GM18520 (cell line): ENCODE results near the gene CRISPLD2.

Experiments used
- ATAC-seq: cut with Tn5 transposase; IDR thresholded peaks from one replicate; pipeline ENCODE4 v1.9.1; 2021; ENCODE audit not compliant: unreplicated experiment

CRISPLD2 gene

DNA sequence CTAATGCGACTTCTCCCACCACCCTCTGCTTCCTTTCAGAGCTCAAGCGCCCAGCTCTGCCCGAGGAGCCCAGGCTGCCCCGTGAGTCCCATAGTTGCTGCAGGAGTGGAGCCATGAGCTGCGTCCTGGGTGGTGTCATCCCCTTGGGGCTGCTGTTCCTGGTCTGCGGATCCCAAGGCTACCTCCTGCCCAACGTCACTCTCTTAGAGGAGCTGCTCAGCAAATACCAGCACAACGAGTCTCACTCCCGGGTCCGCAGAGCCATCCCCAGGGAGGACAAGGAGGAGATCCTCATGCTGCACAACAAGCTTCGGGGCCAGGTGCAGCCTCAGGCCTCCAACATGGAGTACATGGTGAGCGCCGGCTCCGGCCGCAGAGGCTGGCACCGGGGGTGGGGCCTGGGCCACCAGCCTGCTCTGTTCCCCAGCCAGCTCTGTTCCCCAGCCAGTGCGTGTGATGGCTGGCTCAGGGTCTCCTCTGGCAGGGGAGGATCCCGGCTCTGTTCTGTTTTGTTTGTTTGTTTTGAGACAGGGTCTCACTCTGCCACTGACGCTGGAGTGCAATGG is 18.7 kb downstream of the CRISPLD2 start:
- no peak for ATAC-seq

GRCh38 chr16:84839054-84839453 is 19.3 kb downstream of the CRISPLD2 start:
- no peak for ATAC-seq

DNA sequence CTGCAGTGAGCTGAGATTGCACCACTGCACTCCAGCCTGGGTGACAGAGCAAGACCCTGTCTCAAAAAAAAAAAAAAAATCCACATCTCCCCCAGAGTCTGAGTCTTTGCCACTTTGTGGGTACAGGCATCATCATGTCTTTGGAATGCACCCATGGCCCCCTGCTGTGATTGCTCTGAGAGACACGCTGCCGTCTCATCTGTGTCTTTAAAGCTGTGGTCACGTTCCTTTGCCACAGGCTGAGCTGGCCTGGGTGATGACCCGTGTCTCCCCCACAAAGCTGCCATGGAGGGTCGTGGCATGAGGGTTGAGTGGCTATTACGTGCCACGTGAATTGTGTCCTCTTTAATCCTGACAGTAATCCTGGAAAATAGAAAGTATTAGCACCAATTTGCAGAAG is 20.2 kb downstream of the CRISPLD2 start:
- no peak for ATAC-seq

DNA sequence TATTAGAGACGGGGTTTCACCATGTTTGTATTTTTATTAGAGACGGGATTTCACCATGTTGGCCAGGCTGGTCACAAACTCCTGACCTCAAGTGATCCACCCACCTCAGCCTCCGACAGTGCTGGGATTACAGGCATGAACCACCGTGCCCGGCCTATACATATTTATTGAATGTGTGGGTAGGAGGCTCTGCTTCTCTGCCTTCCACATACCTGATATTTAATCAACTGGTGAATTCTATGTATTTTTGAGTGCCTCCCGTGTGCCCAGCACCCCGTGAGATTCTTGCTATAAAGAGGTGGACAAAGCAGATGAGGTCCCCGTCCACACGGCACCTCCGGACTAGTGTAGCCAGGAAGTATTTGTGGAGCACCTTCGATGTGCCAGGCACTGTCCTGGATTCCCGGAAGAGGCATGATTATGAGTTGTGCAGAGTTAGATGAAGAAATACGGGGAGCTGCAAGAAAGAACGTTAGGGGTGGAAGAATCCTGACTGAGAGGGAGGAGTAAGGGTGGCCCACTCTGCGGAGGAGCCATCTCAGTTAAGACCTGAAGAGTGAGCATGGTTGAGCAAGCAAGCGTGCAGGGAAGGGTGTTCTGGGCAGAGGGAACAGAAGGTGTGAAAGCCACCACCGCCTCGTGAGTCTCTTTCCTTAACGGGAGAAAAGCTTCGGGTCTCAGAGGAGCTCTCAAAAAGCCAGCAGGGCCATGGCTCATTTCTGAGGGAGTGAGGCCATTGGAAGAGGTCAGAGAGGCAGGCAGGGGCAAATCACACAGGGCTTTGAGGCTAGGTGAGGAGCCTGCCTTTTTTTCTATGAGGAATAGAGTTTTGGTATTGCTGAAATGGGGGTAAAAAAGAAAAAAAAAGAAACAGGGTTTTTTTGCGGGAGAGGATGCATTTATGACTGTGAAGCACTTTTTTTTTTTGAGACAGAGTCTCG is 21.2 kb downstream of the CRISPLD2 start:
- no peak for ATAC-seq

GRCh38 chr16:84841787-84842300 is 22.1 kb downstream of the CRISPLD2 start:
- ATAC-seq, result no peak

GRCh38 chr16:84842516-84843148 is 22.8 kb downstream of the CRISPLD2 start:
- no peak for ATAC-seq

- no peak for ATAC-seq
Measured at GRCh38 chr16:84843149-84844048, 23.6 kb downstream of the CRISPLD2 start.

DNA sequence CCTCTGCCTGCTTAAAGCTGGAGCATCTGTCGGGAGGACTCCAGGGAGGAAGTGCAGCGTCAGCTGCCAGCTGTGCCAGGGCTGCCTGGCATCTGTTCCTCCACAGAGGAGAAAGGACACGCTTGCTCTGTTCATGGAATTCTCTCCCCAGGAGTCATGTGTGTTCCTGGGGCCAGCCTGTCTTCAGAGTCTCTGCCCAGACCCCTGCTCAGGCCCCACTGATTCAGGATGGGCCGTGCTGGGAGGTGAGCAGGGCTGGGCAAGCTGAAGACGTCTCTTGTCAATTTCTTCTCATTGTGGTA is 24.2 kb downstream of the CRISPLD2 start:
- no peak for ATAC-seq

GRCh38 chr16:84844559-84845495 is 25.0 kb downstream of the CRISPLD2 start:
- no peak for ATAC-seq

DNA sequence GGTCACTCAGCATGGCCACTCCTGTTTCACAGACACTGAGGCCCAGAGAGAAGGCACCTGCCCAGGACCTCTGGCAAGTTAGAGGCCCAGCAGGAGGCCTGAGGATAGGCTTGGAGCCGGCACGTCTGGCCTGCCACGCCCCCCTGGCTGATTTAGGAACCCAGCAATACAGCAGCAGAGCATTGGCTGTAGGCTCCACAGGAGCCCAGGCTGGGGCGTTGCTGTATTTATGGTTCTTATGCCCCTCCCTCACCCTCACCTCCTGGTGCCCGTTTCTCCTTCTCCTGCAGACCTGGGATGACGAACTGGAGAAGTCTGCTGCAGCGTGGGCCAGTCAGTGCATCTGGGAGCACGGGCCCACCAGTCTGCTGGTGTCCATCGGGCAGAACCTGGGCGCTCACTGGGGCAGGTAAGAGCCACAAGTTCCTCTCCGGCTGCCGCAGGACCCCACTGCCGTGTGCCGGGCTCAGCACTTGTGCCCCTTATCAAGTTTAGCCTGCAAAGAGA is 25.8 kb downstream of the CRISPLD2 start:
- no peak for ATAC-seq

- ATAC-seq, result no peak
Measured at GRCh38 chr16:84847564-84848355, 28.0 kb downstream of the CRISPLD2 start.

DNA sequence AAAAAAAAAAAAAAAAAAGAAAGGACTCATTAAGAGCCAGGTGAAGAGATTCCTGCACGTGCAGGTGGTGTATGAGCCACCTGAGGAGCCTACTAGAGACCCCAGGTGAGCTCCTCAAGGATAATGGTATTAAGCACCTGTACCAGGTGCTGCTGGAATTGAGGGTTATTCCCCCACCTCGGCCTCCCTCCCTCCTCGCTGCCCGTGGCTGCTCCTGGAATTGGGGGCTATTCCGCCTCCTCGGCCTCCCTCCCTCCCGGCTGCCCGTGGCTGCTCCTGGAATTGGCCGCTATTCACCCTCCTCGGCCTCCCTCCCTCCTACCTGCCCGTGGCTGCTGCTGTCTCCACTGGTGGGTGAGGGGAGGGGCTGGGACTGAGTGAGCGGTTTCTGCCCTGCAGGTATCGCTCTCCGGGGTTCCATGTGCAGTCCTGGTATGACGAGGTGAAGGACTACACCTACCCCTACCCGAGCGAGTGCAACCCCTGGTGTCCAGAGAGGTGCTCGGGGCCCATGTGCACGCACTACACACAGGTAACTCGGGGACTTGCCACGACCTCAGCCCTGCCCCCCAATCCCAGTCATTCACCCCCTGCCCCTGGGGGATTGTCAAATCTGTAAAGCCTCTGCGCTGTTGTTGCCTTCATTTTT is 29.3 kb downstream of the CRISPLD2 start:
- no peak for ATAC-seq

DNA sequence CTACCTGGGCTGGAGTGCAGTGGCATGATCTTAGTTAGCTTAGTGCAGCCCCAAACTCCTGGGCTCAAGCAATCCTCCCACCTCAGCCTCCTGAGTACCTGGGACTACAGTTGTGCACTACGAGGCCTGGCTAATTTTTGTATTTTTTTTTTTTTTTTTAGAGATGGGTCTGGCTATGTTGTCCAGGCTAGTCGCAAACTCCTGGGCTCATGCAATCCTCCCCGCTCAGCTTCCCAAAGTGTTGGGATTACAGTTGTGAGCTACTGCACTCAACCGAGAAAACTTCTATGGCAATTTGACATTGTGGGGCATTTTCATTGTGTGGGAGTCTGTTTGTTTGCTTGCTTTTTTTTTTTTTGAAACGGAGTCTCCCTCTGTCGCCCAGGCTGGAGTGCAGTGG is 30.0 kb downstream of the CRISPLD2 start:
- ATAC-seq, result no peak

GRCh38 chr16:84850714-84851113 is 30.9 kb downstream of the CRISPLD2 start:
- no peak for ATAC-seq

DNA sequence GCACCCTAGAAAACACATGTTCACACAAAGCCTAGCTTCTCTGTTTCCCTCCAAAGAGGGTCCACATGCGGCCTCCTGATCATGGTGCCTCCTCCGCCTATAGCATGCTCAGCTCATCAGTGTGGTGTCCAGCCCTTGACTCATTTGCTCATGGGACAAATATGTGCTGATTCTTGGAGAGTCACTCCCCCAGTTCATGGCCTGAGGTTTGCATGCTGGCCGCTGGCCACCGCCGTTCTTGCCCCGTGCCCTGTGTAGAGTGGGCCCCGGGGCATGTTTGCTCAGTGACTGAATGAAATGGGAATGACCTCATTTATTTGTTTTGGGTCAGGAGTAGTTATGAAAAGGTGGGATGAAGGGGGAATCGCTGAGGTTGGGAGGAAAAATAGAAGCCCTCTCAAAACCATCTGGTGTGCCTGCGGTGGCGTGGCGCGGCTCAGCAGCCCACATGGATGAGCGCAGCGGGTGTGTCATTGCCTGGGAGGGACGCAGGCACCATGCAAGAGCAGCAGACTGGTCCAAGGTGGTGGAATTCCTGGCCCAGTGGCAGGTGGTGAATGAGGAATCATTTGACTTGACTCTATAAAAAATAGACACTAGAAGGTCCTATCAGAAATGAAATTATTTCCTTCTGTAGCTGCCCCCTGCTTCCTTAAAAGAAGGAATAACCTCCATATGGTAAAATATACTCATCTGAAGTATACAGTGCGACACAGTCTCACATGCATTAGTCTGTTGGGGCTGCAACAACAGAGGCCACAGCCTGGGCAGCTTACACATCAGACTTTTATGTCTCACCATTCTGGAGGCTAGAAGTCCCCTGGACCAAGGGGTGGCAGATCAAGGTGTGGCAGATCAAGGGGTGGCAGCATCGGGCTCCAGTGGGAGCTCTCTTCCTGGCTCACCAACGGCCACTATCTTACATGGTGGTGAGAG is 31.7 kb downstream of the CRISPLD2 start:
- no peak for ATAC-seq

- no peak for ATAC-seq
Measured at GRCh38 chr16:84853534-84853933, 33.7 kb downstream of the CRISPLD2 start.

GRCh38 chr16:84854759-84855158 is 35.0 kb downstream of the CRISPLD2 start:
- ATAC-seq, result no peak
